ENCODE results near the gene CDH13.

GRCh38 chr16:83128041-83128440 lies 501.3 kb downstream of the CDH13 start:
- TF ChIP-seq EZH2phosphoT487 (IDR thresholded peaks at IDR 0.05; ENCODE audit: low read depth) (no peak), CTCF (IDR thresholded peaks at IDR 0.05; ENCODE audit: low read depth, low read length) (no peak)

Measured in OCI-LY3 (cell line).